ENCODE measurements around the gene GUCY1A1.

GUCY1A1 gene

GRCh38 chr4:155701827-155702226 lies 35.2 kb downstream of the GUCY1A1 start:
- H3K4me3 ChIP-seq (ENCODE audit: low read depth, low read length): no peak overlapping the region
- DNase-seq (ENCODE audit: low read depth): no peak
- TF ChIP-seq CTCF (IDR thresholded peaks at IDR 0.05; ENCODE audit: low read depth, low read length, missing control alignments): no peak

- TF ChIP-seq CTCF (IDR thresholded peaks at IDR 0.05; ENCODE audit: low read depth, low read length, missing control alignments): no peak
- no peak for DNase-seq (ENCODE audit: low read depth)
- no peak overlapping the region for H3K4me3 ChIP-seq (ENCODE audit: low read depth, low read length)
Observed at GRCh38 chr4:155703486-155704247, 37.0 kb downstream of the GUCY1A1 start.

- no peak for TF ChIP-seq CTCF (IDR thresholded peaks at IDR 0.05; ENCODE audit: low read depth, low read length, missing control alignments)
- no peak overlapping the region for H3K4me3 ChIP-seq (ENCODE audit: low read depth, low read length)
- no peak for DNase-seq (ENCODE audit: low read depth)
Observed at GRCh38 chr4:155704841-155705404, 38.3 kb downstream of the GUCY1A1 start.

DNA sequence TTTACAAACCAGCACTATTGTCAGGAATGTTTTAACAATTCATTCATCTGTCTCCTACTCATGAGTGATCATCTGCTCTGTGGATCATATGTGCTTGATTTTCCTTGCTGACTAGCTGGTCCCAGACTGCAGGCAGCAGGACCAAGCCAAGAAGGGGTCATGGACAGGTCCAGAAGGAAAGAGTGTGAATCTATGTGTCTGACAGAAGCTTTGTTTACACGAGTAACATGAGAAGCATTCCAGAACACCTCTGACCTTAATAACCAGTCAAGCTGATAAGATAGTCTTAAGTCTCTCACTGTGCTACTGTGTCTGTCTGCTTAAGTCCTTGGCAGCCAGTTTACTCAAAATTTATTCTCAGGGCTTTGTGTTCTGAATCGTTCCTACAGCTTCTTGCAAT lies 39.0 kb downstream of the GUCY1A1 start:
- no peak for DNase-seq (ENCODE audit: low read depth)
- no peak for TF ChIP-seq CTCF (IDR thresholded peaks at IDR 0.05; ENCODE audit: low read depth, low read length, missing control alignments)
- H3K4me3 ChIP-seq (ENCODE audit: low read depth, low read length): no peak overlapping the region

DNA sequence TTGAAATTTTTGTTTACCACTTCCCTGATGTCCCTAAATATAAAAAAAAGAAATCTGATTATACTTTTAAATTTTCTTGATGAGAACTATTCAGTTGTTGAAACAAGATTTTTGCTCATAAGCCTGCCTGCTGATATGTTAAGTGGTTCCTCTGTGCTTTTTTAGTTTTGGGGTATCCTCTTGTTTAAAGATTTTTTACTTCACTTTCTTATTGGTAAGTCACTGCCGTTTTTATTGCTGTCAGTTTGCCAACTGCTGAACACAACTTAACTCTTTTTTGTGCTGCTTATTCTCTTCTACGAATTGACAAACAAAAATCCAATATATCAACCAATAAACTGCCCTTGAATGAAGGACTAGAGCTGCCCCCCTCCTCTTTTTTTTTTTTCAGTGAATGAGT lies 39.5 kb downstream of the GUCY1A1 start:
- no peak for TF ChIP-seq CTCF (IDR thresholded peaks at IDR 0.05; ENCODE audit: low read depth, low read length, missing control alignments)
- H3K4me3 ChIP-seq (ENCODE audit: low read depth, low read length): no peak overlapping the region
- DNase-seq (ENCODE audit: low read depth): no peak

- no peak for TF ChIP-seq CTCF (IDR thresholded peaks at IDR 0.05; ENCODE audit: low read depth, low read length, missing control alignments)
- DNase-seq (ENCODE audit: low read depth): no peak
- no peak overlapping the region for H3K4me3 ChIP-seq (ENCODE audit: low read depth, low read length)
Observed at GRCh38 chr4:155707251-155707650, 40.6 kb downstream of the GUCY1A1 start.

DNA sequence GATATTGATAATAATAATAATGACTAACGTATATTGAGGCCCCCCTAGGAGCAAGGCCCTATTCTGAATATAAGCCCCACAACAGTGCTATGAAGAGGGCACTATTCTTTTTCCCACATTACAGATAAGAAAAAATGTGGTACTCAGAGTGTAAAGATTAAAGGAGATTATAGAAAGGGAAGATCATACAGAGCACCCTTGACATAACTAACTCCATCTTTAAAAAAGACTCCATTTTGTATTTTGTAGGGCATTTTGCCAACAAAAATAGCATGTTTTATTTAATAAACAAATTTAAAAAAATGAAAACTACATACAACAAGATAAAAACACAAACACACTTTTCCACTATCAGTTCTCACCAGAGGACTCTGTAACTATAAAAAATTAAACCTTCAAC lies 42.1 kb downstream of the GUCY1A1 start:
- TF ChIP-seq CTCF (IDR thresholded peaks at IDR 0.05; ENCODE audit: low read depth, low read length, missing control alignments): no peak
- DNase-seq (ENCODE audit: low read depth): no peak
- no peak overlapping the region for H3K4me3 ChIP-seq (ENCODE audit: low read depth, low read length)
